Effector memory CD4-positive, alpha-beta T cell (primary cell): ENCODE measurements around the gene ATG16L1.

Experiments
- DNase-seq, 3 donors: peaks; one replicate each; pipeline ENCODE4 v3.0.0-alpha.2; 2020
- H3K27ac ChIP-seq: 2 replicates; pipeline ENCODE4 v1.7.0; 2013; ENCODE audit warnings: mild to moderate bottlenecking, low read length, moderate library complexity; ENCODE audit not compliant: insufficient read depth, poor library complexity, severe bottlenecking
- H3K27me3 ChIP-seq: replicated peaks from 2 replicates; pipeline ENCODE4 v1.7.0; 2013; ENCODE audit warnings: mild to moderate bottlenecking, low read length; ENCODE audit not compliant: insufficient read depth, control insufficient read depth, poor library complexity, severe bottlenecking
- H3K36me3 ChIP-seq: 2 replicates; pipeline ENCODE4 v1.7.0; 2013; ENCODE audit warnings: mild to moderate bottlenecking, low read length, moderate library complexity; ENCODE audit not compliant: control insufficient read depth, insufficient read depth
- H3K4me1 ChIP-seq: 2 replicates; pipeline ENCODE4 v1.7.0; 2013; ENCODE audit warnings: low read length, mild to moderate bottlenecking; ENCODE audit not compliant: control insufficient read depth, insufficient read depth, poor library complexity, severe bottlenecking
- H3K4me3 ChIP-seq: 2 replicates; pipeline ENCODE4 v1.7.0; 2013; ENCODE audit warnings: low read length, low read depth, mild to moderate bottlenecking; ENCODE audit not compliant: insufficient read depth, poor library complexity, severe bottlenecking
- H3K9me3 ChIP-seq: 2 replicates; pipeline ENCODE4 v1.7.0; 2013; ENCODE audit warnings: mild to moderate bottlenecking, low read length, moderate library complexity; ENCODE audit not compliant: control insufficient read depth

The ATG16L1 gene

GRCh38 chr2:233226511-233227031 is 24.9 kb upstream of the ATG16L1 start:
- H3K36me3 ChIP-seq = no peaks in the 10 kb centered on the region
- H3K4me3 ChIP-seq = no peak overlapping the region
- no peaks in the 10 kb centered on the region for H3K4me1 ChIP-seq
- H3K27me3 ChIP-seq = no peaks in the 10 kb centered on the region
- H3K27ac ChIP-seq = no peak overlapping the region
- no peak for DNase-seq
- no peaks in the 10 kb centered on the region for H3K9me3 ChIP-seq

GRCh38 chr2:233227346-233227978 is 24.0 kb upstream of the ATG16L1 start:
- Histone ChIP-seq H3K4me1 (no peaks in the 10 kb centered on the region), H3K27ac (no peak overlapping the region), H3K27me3 (no peaks in the 10 kb centered on the region), H3K9me3 (no peaks in the 10 kb centered on the region), H3K4me3 (no peak overlapping the region), H3K36me3 (no peaks in the 10 kb centered on the region)
- DNase-seq = no peak

- no peak for DNase-seq
- no peaks in the 10 kb centered on the region for H3K36me3 ChIP-seq
- H3K4me1 ChIP-seq = no peaks in the 10 kb centered on the region
- no peaks in the 10 kb centered on the region for H3K27me3 ChIP-seq
- no peaks in the 10 kb centered on the region for H3K9me3 ChIP-seq
- H3K27ac ChIP-seq = no peak overlapping the region
- no peak overlapping the region for H3K4me3 ChIP-seq
Observed at GRCh38 chr2:233228376-233228775, 23.1 kb upstream of the ATG16L1 start.

GRCh38 chr2:233233618-233234230 is 17.7 kb upstream of the ATG16L1 start:
- H3K4me1 ChIP-seq = peaks cover 15% of the 10 kb centered on the region
- no peak overlapping the region for H3K27ac ChIP-seq
- no peak for DNase-seq
- H3K4me3 ChIP-seq = no peak overlapping the region
- no peaks in the 10 kb centered on the region for H3K9me3 ChIP-seq
- no peaks in the 10 kb centered on the region for H3K36me3 ChIP-seq
- H3K27me3 ChIP-seq = no peaks in the 10 kb centered on the region

GRCh38 chr2:233234264-233234663 is 17.2 kb upstream of the ATG16L1 start:
- Histone ChIP-seq H3K27ac (no peak overlapping the region), H3K9me3 (no peaks in the 10 kb centered on the region), H3K4me3 (peak overlapping the region; percentile 11), H3K27me3 (no peaks in the 10 kb centered on the region), H3K4me1 (peaks cover 21% of the 10 kb centered on the region), H3K36me3 (no peaks in the 10 kb centered on the region)
- DNase-seq = no peak

GRCh38 chr2:233234996-233235395 is 16.5 kb upstream of the ATG16L1 start:
- Histone ChIP-seq H3K36me3 (no peaks in the 10 kb centered on the region), H3K9me3 (no peaks in the 10 kb centered on the region), H3K27me3 (no peaks in the 10 kb centered on the region), H3K4me1 (peaks cover 27% of the 10 kb centered on the region), H3K4me3 (no peak overlapping the region), H3K27ac (no peak overlapping the region)
- no peak for DNase-seq

GRCh38 chr2:233235977-233236376 is 15.5 kb upstream of the ATG16L1 start:
- H3K27ac ChIP-seq = no peak overlapping the region
- peaks cover 36% of the 10 kb centered on the region for H3K4me1 ChIP-seq
- DNase-seq = no peak
- no peaks in the 10 kb centered on the region for H3K27me3 ChIP-seq
- no peaks in the 10 kb centered on the region for H3K9me3 ChIP-seq
- H3K4me3 ChIP-seq = no peak overlapping the region
- no peaks in the 10 kb centered on the region for H3K36me3 ChIP-seq

- H3K4me1 ChIP-seq = peaks cover 42% of the 10 kb centered on the region
- H3K9me3 ChIP-seq = no peaks in the 10 kb centered on the region
Observed at GRCh38 chr2:233236820-233237589, 14.5 kb upstream of the ATG16L1 start.

GRCh38 chr2:233240897-233241296 is 10.6 kb upstream of the ATG16L1 start:
- DNase-seq = peak in 1 of 3 donors; percentile 14
- H3K9me3 ChIP-seq = no peaks in the 10 kb centered on the region
- H3K4me3 ChIP-seq = no peak overlapping the region
- peaks cover 44% of the 10 kb centered on the region for H3K4me1 ChIP-seq
- no peaks in the 10 kb centered on the region for H3K36me3 ChIP-seq
- H3K27ac ChIP-seq = peak overlapping the region; percentile 46
- no peaks in the 10 kb centered on the region for H3K27me3 ChIP-seq

More at GRCh38 chr2:233236820-233237589, 14.5 kb upstream of the ATG16L1 start:
- H3K4me3 ChIP-seq = no peak overlapping the region
- no peak overlapping the region for H3K27ac ChIP-seq
- H3K27me3 ChIP-seq = no peaks in the 10 kb centered on the region
- no peak for DNase-seq
- H3K36me3 ChIP-seq = no peaks in the 10 kb centered on the region

- Histone ChIP-seq H3K27me3 (no peaks in the 10 kb centered on the region), H3K27ac (peak overlapping the region; percentile 11), H3K9me3 (no peaks in the 10 kb centered on the region), H3K36me3 (no peaks in the 10 kb centered on the region), H3K4me1 (peaks cover 45% of the 10 kb centered on the region), H3K4me3 (no peak overlapping the region)
- DNase-seq = no peak
Observed at GRCh38 chr2:233241803-233242202, 9.7 kb upstream of the ATG16L1 start.
